ENCODE measurements around the gene SHKBP1. TPM values are rescaled to one million over a fixed set of nuclear protein-coding genes. Genes with fewer than 3 reads are reported as not detected.
"Not testable (repeated sequence)": the region's sequence is repeated elsewhere in the genome, so short reads cannot be mapped to it uniquely, and the experiment has no call there.

The SHKBP1 gene
- polyA plus RNA-seq, 3 donors: 44.3 to 47.9 (median 45.6) TPM

DNA sequence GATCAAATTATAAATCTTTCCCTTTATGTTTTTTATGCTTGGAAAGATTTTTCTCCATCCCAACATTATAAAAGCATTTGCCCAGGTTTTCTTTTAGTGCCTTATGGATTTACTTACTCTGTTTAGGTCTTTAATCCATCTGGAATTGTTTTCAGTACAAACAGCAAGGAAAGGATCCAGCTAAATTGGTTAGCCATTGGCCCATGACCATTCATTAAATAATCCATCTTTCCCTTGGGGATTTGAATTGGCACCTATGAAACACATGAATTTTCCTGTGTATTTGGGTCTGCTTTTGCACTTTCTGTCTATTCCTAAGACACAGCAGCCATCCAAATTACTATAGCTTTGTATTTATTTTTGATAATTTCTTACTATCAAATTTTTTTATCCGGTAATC, 28.8 kb upstream of the SHKBP1 start:
- no peak for DNase-seq (ENCODE audit: extremely low read depth in 1 of 11, low read depth in 9 of 11, low spot score in 4 of 11)

DNA sequence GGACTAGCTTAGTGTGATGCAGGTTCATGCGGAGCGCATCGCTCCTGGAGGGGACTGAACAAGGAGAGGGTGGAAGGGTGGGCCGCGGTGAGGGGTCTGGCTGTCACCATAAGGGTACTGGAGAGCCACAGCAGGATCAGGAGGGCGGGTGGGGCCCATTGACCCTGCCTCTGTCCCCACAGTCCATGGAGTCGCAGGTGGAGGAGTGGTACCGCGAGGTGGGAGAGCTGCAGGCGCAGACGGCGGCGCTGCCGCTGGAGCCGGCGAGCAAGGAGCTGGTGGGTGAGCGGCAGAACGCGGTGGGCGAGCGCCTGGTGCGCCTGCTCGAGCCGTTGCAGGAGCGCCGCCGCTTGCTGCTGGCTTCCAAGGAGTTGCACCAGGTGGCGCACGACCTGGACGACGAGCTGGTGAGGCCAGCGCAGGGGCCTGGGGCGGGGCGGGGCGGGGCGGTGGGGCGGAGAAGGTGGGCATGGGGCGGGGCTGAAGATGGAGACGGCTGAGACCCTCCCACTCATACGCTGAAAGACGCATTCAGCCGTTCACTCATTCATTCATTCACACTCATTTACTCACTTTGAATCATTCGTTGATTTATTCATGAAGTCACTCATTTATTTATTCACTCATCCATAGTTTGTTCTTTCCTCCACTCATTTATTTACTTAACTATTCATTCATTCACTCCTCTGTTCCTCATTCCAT, 27.5 kb upstream of the SHKBP1 start:
- peak in 6 of 11 donors; percentile 47 to 69 (median 66) for DNase-seq (ENCODE audit: extremely low read depth in 1 of 11, low read depth in 9 of 11, low spot score in 4 of 11)

DNA sequence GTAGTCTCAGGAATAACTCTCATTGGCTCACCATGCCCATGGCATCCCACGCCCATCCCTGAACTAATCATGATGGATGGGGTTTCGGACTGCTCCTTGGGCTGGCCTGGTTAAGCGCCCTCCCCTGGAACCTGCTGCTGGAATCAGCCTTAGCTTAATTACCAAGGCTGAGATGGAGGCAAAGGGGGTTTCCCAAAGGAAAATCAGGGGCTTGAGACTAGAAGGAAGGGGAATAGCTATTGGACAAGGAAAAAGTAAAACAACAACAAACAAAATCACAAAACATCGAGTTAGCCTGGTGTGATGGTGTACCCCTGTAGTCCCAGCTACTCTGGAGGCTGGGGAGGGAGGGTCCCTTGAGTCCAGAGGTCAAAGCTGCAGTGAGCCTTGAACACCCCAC, 25.7 kb upstream of the SHKBP1 start:
- DNase-seq (ENCODE audit: extremely low read depth in 1 of 11, low read depth in 9 of 11, low spot score in 4 of 11): no peak

DNA sequence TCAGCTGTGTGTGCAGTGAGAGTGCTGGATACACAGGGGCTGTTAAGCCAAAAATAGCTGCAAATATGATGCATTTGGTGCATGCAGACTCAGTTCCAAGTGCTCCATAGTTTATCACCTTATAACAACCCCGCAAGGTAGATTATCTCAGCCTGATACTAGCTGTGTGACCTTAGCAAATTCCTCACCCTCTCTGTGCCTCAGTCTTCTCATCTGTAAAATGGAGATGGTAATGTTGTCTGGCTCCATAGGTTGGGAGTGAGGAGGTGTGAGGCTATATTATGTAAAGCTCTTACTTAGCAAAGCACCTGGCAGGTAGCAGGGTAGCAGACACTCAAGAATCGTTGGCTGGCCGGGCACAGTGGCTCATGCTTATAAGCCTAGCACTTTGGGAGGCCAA, 23.8 kb upstream of the SHKBP1 start:
- no peak for DNase-seq (ENCODE audit: extremely low read depth in 1 of 11, low read depth in 9 of 11, low spot score in 4 of 11)

DNA sequence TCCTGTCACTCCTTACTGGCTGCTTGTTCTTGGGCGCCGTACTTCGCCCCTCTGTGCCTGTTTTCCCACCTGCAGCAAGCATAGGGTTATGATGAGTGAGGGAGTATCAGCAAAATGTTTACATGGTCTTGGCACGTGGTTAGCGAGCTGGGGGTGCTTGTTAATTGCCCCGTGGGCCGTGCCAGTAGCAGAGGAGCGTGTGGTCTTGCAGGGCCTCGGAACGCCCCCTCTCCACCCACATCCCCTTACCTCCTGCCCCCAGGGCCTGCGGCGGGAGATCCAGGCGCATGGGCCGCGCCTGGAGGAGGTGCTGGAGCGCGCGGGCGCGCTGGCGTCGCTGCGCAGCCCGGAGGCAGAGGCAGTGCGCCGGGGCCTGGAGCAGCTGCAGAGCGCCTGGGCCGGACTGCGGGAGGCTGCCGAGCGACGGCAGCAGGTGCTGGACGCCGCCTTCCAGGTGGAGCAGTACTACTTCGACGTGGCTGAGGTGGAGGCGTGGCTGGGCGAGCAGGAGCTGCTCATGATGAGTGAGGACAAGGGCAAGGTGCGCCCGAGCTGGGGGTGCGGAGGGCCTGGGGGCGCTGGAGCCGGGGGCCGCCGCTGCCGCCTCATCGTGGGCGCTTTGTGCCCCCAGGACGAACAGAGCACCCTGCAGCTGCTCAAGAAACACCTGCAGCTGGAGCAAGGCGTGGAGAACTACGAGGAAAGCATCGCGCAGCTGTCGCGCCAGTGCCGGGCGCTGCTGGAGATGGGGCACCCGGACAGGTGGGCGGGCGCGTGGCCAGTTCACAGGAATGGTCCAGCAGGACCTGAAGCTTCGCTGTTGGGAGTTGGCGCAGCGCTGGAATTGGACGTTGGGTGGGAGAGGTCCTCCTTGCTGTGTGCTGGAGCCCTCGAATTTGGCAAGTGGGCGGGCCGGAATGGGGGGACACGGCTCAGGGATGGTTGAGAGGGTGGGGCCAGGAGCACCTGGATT, 22.5 kb upstream of the SHKBP1 start:
- DNase-seq (ENCODE audit: extremely low read depth in 1 of 11, low read depth in 9 of 11, low spot score in 4 of 11): no peak

DNA sequence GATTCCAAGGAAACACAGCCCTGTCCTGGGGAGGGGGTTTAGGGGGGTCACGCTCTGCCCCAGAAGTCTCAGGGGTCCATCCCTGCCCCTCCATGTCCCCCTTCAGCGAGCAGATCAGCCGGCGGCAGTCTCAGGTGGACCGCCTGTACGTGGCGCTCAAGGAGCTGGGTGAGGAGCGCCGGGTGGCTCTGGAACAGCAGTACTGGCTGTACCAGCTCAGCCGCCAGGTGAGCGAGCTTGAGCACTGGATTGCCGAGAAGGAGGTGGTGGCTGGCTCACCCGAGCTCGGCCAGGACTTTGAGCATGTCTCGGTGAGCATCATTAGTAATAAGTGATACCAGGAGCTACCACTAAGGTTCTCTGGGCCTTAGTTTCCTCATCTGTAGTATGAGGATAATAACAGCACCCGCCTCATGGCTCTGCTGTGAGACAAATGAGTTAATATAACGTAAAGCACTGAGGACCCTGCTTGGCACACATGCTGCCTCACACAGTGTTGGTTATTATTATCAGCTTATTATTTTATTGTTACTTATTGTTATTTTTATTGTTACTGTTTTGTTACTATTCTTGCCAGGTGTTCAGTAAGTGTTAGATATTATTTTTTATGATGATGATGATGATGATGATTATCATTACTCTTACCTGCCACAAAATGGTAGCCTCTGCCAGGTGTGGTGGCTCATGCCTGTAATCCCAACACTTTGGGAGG, 20.5 kb upstream of the SHKBP1 start:
- DNase-seq (ENCODE audit: extremely low read depth in 1 of 11, low read depth in 9 of 11, low spot score in 4 of 11): no peak

DNA sequence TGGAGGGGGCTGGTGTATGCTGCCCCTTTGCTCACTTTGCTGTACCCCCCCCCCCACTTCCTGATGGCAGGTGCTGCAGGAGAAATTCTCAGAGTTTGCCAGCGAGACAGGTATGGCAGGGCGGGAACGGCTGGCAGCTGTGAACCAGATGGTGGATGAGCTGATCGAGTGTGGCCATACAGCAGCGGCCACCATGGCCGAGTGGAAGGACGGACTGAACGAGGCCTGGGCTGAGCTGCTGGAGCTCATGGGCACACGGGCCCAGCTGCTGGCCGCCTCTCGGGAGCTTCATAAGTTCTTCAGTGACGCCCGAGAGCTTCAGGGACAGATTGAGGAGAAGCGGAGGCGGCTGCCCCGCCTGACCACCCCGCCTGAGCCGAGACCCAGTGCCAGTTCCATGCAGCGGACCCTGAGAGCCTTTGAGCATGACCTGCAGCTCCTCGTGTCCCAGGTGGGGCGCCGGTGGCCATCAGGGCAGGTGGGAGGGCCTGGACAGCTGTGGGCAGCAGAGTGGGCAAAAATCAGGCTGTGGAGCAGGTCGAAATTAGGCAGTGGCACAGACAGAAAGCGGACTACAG, 19.6 kb upstream of the SHKBP1 start:
- DNase-seq (ENCODE audit: extremely low read depth in 1 of 11, low read depth in 9 of 11, low spot score in 4 of 11): no peak

DNA sequence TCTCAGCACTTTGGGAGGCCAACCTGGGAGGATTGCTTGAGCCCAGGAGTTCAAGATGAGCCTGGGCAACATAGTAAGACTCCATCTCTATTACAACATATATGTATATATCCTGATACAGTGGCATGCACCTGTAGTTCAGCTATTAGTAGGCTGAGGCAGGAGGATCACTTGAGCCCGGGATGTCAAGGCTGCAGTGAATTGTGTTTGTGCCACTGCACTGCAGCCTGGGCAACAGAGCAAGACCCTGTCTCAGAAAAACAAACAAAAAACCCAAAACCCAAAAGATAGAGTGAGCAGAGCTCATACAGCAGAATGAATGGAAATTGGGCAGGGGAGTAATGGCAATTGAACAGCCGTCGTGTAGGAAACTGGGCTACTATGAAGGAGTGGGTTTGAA, 17.3 kb upstream of the SHKBP1 start:
- no peak for DNase-seq (ENCODE audit: extremely low read depth in 1 of 11, low read depth in 9 of 11, low spot score in 4 of 11)

DNA sequence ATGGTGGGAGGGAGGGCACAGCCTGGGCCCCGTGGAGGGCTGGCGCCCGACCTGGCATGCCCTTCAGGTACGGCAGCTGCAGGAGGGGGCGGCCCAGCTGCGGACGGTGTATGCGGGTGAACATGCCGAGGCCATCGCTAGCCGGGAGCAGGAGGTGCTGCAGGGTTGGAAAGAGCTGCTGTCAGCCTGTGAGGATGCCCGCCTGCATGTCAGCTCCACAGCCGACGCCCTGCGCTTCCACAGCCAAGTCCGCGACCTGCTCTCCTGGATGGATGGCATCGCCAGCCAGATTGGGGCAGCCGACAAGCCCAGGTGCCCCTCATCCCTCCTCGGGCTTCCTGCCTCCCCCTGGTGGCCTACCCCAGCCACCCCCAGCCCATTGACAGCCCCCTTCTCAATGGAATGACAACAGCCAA, 16.6 kb upstream of the SHKBP1 start:
- DNase-seq (ENCODE audit: extremely low read depth in 1 of 11, low read depth in 9 of 11, low spot score in 4 of 11): no peak

DNA sequence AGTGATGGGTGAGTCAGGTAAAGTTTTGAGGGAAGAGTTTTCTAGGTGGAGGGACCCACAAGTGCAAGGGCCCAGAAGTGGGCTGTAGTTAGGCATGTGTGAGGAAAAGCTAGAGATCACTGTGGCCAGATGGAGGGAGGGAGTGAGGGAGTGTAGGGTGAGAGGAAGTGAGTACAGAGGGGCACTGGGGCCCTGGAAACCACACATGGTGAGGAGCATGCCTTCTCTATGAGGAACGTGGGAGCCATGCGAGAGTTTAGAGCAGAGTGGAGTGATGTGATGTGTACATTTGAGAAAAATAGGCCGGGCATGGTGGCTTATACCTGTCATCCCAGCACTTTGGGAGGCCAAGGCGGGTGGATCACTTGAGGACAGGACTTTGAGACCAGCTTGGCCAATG, 14.7 kb upstream of the SHKBP1 start:
- no peak for DNase-seq (ENCODE audit: extremely low read depth in 1 of 11, low read depth in 9 of 11, low spot score in 4 of 11)

DNA sequence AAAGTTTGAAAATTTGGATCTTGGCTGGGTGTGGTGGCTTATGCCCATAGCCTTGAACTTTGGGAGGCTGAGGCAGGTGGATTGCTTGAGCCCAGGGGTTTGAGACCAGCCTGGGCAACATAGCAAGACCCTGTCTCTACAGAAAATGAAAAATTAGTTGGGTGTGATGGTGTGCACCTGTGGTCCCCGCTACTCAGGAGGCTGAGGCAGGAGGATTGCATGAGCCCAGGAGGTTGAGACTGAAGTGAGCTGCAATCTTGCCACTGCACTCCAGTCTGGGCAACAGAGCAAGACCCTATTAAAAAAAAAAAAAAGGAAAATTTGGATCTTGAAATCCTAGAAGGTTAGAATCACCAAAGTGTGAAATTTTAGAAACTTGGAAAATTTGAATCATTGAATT, 12.1 kb upstream of the SHKBP1 start:
- DNase-seq (ENCODE audit: extremely low read depth in 1 of 11, low read depth in 9 of 11, low spot score in 4 of 11): not testable (repeated sequence)

DNA sequence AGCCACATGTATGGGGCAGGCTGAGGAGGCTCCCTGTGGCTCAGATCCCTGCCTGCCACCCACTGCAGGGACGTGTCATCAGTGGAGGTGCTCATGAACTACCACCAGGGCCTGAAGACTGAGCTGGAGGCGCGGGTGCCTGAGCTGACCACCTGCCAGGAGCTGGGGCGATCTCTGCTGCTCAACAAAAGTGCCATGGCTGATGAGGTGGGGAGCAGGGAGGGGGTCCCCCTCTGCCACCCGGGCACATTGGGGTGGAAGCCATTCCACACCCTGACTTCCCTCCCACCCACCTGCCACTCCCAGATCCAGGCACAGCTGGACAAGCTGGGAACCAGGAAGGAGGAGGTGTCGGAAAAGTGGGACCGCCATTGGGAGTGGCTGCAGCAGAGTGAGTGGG, 11.3 kb upstream of the SHKBP1 start:
- DNase-seq (ENCODE audit: extremely low read depth in 1 of 11, low read depth in 9 of 11, low spot score in 4 of 11): no peak

DNA sequence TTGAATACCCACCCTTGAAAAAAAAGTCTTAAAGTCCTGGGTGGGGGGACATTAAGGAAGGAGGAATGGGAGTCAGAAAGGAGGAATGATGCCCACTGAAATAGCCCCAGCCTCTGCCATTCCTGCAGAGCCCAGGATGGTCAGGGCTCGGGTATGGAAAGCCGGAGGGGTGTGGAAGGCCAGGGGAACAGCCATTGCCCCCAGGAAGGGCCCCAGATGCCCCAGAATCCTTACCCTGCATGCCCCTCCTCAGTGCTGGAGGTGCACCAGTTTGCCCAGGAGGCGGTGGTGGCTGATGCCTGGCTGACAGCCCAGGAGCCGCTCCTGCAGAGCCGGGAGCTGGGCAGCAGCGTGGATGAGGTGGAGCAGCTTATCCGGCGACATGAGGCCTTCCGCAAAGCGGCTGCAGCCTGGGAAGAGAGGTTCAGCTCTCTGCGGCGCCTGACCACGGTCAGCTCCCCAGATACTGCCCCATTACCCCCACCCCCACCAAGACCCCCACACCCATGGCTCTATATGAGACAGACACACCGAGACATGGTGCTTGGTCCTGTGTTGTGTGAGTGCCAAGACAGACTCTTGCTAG, 10.7 kb upstream of the SHKBP1 start:
- DNase-seq (ENCODE audit: extremely low read depth in 1 of 11, low read depth in 9 of 11, low spot score in 4 of 11): no peak

DNA sequence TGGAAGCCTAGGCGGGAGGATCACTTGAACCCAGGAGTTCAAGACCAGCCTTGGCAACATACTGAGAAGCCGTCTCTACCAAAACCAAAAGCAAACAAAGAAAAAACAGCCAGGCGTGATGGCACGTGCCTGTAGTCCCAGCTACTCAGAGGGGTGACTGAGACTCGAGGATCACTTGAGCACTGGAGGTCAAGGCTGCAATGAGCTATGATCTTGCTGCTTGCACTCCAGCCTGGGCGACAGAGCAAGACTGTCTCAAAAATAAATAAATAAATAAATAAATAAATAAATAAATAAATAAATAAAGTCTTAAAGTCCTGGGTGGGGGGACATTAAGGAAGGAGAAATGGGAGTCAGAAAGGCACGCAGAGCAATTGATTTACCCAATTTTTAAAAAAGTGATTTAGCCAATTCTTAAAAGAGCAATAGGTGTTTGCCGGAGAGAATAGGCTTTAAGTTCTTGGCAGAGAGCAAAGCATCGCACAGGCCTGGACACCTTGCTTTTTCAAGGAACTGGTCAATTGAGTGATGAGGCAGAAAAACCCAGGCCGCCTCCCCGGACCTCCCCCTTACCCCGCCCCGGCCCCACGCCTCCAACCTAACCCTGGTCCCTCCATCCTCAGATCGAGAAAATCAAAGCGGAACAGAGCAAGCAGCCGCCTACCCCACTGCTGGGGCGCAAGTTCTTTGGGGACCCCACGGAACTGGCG, 9.5 kb upstream of the SHKBP1 start:
- no peak for DNase-seq (ENCODE audit: extremely low read depth in 1 of 11, low read depth in 9 of 11, low spot score in 4 of 11)

DNA sequence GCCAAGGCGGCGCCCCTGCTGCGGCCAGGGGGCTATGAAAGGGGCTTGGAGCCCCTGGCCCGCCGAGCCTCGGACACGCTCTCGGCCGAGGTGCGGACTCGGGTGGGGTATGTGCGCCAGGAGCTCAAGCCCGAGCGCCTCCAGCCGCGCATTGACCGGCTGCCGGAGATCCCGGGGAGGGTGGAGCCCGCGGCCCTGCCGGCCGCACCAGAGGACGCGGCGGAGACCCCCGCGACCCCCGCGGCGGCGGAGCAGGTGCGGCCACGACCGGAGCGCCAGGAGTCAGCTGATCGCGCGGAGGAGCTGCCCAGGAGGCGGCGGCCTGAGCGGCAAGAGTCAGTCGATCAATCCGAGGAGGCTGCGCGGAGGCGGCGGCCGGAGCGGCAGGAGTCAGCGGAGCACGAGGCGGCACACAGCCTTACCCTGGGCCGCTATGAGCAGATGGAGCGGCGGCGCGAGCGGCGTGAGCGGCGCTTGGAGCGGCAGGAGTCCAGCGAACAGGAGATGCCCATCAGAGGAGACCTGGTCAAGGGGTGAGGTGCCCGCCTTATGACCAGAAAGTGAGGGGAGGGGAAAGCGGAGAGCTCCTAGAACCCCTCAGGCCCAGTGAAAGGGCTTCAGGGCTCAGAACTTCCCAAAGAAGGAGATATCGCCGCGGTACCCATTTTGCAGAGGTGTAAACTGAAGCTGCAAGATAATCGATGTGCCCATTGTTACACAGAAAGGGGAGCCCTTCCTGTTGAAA, 8.8 kb upstream of the SHKBP1 start:
- no peak for DNase-seq (ENCODE audit: extremely low read depth in 1 of 11, low read depth in 9 of 11, low spot score in 4 of 11)

DNA sequence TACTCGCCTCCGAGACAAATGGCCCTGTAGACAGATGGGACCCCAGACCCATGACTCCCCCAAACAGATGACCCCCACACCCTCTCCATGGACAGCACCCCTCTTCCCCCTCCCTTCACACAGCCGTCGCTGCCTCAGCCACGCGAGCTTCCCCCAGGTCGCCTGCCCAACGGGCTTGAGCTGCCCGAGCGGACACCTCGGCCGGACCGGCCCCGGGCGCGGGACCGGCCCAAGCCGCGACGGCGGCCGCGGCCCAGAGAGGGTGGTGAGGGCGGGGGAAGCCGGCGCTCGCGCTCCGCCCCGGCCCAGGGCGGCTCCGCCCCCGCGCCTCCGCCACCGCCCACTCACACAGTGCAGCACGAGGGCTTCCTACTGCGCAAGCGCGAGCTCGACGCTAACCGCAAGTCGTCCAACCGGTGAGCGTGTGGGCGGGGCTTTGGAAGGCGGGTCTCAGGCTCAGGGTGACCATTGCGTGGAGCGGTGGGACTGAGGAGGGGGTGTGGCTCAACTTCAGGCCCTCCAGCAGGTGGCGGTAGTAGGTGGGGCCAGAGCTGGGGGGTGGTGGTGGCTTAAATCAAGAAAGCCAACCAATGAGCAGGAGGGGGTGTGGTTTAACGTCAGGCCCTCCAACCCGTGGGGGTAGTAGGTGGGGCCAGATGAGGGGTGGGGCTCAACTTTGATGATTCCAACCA, 6.2 kb upstream of the SHKBP1 start:
- DNase-seq (ENCODE audit: extremely low read depth in 1 of 11, low read depth in 9 of 11, low spot score in 4 of 11): peak; percentile 86 to 96 (median 94)

DNA sequence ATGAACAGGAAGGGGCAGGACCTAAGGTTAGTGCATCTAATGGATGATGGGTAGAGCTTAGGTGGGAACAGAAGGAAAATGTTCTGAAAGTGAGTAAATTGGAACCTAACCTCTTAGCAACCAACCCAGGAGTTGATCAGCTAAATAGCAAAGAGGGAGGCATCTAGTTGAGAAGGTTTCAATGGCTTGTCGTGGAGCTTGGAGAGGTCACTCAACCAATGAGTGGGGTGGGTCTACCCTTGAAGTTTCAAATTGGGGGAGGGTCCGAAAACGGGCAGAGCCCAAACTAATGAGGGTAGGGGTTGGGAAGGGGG, 5.7 kb upstream of the SHKBP1 start:
- DNase-seq (ENCODE audit: extremely low read depth in 1 of 11, low read depth in 9 of 11, low spot score in 4 of 11): no peak

Measured in renal cortex interstitium (tissue), 11 donors.